ENCODE data around the gene HAUS7.

DNA sequence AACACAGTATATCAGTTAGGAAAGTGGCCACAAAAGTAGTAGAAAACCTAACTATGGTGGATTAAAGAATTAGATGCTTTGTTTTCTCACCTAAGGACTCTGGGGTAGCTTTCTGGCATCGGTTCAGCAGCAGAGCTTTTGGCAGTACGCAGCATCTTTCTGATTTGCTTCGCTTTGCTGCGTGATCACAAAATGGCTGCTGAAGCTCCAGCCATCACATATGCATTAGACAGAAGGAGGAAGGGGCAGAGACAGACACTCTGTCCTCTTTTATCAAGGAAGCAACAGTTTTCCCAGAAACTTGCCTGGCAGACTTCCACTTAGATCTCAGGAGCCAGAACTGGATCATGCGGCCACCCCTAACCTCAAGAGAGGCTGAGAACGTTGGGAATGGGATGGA, 39.6 kb downstream of the HAUS7 start:
- no peak for TF ChIP-seq EZH2 (IDR thresholded peaks at IDR 0.05; ENCODE audit: insufficient read depth, poor library complexity, severe bottlenecking)
- TF ChIP-seq EZH2phosphoT487 (IDR thresholded peaks at IDR 0.05; ENCODE audit: insufficient read depth, low read depth), result no peak
